Upper lobe of right lung (tissue), 1 donor: ENCODE measurements around the gene IFNL4. TPM values are rescaled to one million over a fixed set of nuclear protein-coding genes. Genes with fewer than 3 reads are reported as not detected.

Source experiments
- ATAC-seq: fragments of 200-7000 bp; cut with Tn5 transposase; one replicate; pipeline ENCODE4 v1.9.1; 2020; ENCODE audit warnings: mild to moderate bottlenecking, moderate library complexity
- DNase-seq: peaks from one replicate; pipeline ENCODE4 v3.0.0-alpha.2; 2020
- H3K27ac ChIP-seq: fragments of 200-600 bp; one replicate; pipeline ENCODE4 v1.8.0; 2022
- H3K27me3 ChIP-seq: fragments of 200-600 bp; one replicate; pipeline ENCODE4 v1.8.0; 2022; ENCODE audit warnings: mild to moderate bottlenecking
- H3K36me3 ChIP-seq: fragments of 200-600 bp; one replicate; pipeline ENCODE4 v1.8.0; 2022
- H3K4me1 ChIP-seq: fragments of 200-600 bp; one replicate; pipeline ENCODE4 v1.8.0; 2022
- H3K4me3 ChIP-seq: fragments of 200-600 bp; one replicate; pipeline ENCODE4 v1.8.0; 2022; ENCODE audit warnings: mild to moderate bottlenecking
- H3K9me3 ChIP-seq: fragments of 200-600 bp; one replicate; pipeline ENCODE4 v1.8.0; 2022
- CTCF ChIP-seq: fragments of 200-600 bp; IDR thresholded peaks from one replicate; pipeline ENCODE4 v1.8.0; 2022; ENCODE audit warnings: antibody characterized with exemption
- intact Hi-C: fragments of 100-400 bp; cut with DNase I; formaldehyde crosslinking; loops from one replicate; pipeline ENCODE4 v1.11.0; 2022
- total RNA-seq: library from RNA; stranded (reverse); fragmentation: NEBNext Ultra II Directional; extraction: Animal tissue kit (Norgen Biotek cat#: 25700); gene quantifications from one replicate; pipeline ENCODE4 v1.2.1, GENCODE V29; 2021
- donor health status: DM: no; HTN: yes; CAD: no; lungs with severe emphysema.

Gene IFNL4
- total RNA-seq, 1 donor from 2014 or later = not detected

- no peak overlapping the region for H3K4me3 ChIP-seq
Observed at GRCh38 chr19:39253374-39254149, 4.9 kb upstream of the IFNL4 start.

GRCh38 chr19:39252458-39252857 is 3.8 kb upstream of the IFNL4 start:
- Histone ChIP-seq H3K27me3 (peaks cover 33% of the 10 kb centered on the region), H3K4me1 (no peaks in the 10 kb centered on the region), H3K4me3 (no peak overlapping the region), H3K9me3 (no peaks in the 10 kb centered on the region), H3K36me3 (no peaks in the 10 kb centered on the region), H3K27ac (no peak overlapping the region)
- intact Hi-C loops = no loop called here
- DNase-seq (no peak), ATAC-seq (no peak)
- TF ChIP-seq CTCF = no peak

More at GRCh38 chr19:39253374-39254149, 4.9 kb upstream of the IFNL4 start:
- no peak for ATAC-seq
- no peak for TF ChIP-seq CTCF
- no peak for DNase-seq
- Histone ChIP-seq H3K36me3 (no peaks in the 10 kb centered on the region), H3K27me3 (peaks cover 22% of the 10 kb centered on the region), H3K4me1 (no peaks in the 10 kb centered on the region), H3K9me3 (no peaks in the 10 kb centered on the region), H3K27ac (no peak overlapping the region)
- intact Hi-C loops = no loop called here

GRCh38 chr19:39251846-39252245 is 3.2 kb upstream of the IFNL4 start:
- TF ChIP-seq CTCF = no peak

GRCh38 chr19:39251081-39251480 is 2.4 kb upstream of the IFNL4 start:
- ATAC-seq = no peak
- Histone ChIP-seq H3K4me3 (no peak overlapping the region), H3K36me3 (no peaks in the 10 kb centered on the region), H3K27me3 (peaks cover 41% of the 10 kb centered on the region), H3K9me3 (no peaks in the 10 kb centered on the region), H3K4me1 (no peaks in the 10 kb centered on the region), H3K27ac (no peak overlapping the region)
- intact Hi-C loops = no loop called here
- no peak for TF ChIP-seq CTCF
- no peak for DNase-seq

More at GRCh38 chr19:39251846-39252245, 3.2 kb upstream of the IFNL4 start:
- no peak overlapping the region for H3K4me3 ChIP-seq
- H3K27me3 ChIP-seq = peaks cover 39% of the 10 kb centered on the region
- no peak overlapping the region for H3K27ac ChIP-seq
- no peaks in the 10 kb centered on the region for H3K36me3 ChIP-seq
- H3K4me1 ChIP-seq = no peaks in the 10 kb centered on the region
- ATAC-seq = no peak
- no peaks in the 10 kb centered on the region for H3K9me3 ChIP-seq
- intact Hi-C loops = no loop called here
- DNase-seq = no peak

GRCh38 chr19:39247701-39248664 is 673 bp downstream of the IFNL4 start:
- no peak overlapping the region for H3K4me3 ChIP-seq
- ATAC-seq = peak; percentile 70

More at GRCh38 chr19:39247701-39248664, 673 bp downstream of the IFNL4 start:
- TF ChIP-seq CTCF = no peak
- Histone ChIP-seq H3K27ac (no peak overlapping the region), H3K36me3 (no peaks in the 10 kb centered on the region), H3K4me1 (no peaks in the 10 kb centered on the region), H3K9me3 (no peaks in the 10 kb centered on the region), H3K27me3 (peaks cover 35% of the 10 kb centered on the region)
- DNase-seq = peak; percentile 64
- intact Hi-C loops = no loop called here
